Globus pallidus (tissue), 1 donor: ENCODE measurements around the gene APOBEC2.

Source experiments
- DNase-seq: peaks from one replicate; pipeline ENCODE4 v3.0.0-alpha.2; 2015; ENCODE audit warnings: low spot score

Gene APOBEC2

DNA sequence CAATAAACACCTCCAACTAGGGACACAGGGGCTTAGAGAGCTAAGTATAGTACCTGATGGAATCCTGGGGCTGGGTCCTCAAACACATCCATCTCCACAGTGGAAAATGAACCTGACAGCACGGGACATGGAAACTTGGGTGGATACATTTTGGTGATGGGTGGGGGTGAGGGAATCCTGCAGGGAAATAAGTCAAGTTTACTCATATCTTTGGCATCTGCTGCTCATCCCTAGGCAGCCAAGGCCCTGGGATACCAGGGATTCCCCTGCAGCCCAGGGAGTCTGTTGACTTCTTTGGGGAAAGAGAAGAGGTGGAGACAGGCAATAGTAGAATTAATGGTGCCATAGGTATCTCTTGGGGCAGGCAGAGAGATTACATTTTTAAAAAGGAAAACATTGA lies 6.6 kb downstream of the APOBEC2 start:
- no peak for DNase-seq

DNA sequence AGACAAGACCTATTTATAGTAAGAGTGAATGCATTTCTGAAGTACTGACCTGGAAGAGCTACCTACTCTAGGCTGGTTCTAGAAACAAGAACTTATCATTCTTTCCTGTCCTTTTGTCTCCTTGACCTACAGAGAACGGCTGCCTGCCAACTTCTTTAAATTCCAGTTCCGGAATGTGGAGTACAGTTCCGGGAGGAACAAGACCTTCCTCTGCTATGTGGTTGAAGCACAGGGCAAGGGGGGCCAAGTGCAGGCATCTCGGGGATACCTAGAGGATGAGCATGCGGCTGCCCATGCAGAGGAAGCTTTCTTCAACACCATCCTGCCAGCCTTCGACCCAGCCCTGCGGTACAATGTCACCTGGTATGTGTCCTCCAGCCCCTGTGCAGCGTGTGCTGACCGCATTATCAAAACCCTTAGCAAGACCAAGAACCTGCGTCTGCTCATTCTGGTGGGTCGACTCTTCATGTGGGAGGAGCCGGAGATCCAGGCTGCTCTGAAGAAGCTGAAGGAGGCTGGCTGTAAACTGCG lies 8.3 kb downstream of the APOBEC2 start:
- DNase-seq = no peak

DNA sequence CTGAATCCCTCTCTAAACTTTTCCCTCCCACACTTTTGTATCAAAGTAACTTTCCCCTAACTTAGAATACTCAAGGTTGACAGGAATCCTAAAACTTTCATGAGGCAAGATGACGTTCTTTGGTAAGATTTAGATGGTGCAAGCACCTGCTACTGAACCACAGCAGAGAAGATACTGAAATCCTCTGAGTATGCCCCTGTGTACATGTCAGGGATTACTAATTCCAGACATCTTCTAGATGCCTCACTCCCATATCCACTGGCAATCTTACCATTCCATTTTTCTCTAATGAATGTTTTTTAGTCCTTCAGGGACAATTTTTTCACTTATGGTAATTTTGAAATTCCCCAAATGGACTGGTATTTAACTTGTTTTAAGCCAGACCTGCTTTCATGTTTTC lies 9.1 kb downstream of the APOBEC2 start:
- no peak for DNase-seq

- DNase-seq = no peak
Measured at GRCh38 chr6:41063884-41064285, 10.9 kb downstream of the APOBEC2 start.

- DNase-seq = no peak
Measured at GRCh38 chr6:41064841-41065240, 11.8 kb downstream of the APOBEC2 start.

- DNase-seq = no peak
Measured at GRCh38 chr6:41065550-41066026, 12.6 kb downstream of the APOBEC2 start.

- DNase-seq = peak; percentile 75
Measured at GRCh38 chr6:41066867-41067304, 13.9 kb downstream of the APOBEC2 start.

GRCh38 chr6:41071501-41071922 lies 18.5 kb downstream of the APOBEC2 start:
- no peak for DNase-seq

- peak; percentile 99 for DNase-seq
Measured at GRCh38 chr6:41071923-41072835, 19.2 kb downstream of the APOBEC2 start, which contains the start of gene OARD1. OARD1 (minus strand) TSS chr6:41072356; CDS start chr6:41071634, 722 bp downstream.

- DNase-seq = no peak
Measured at GRCh38 chr6:41072836-41073202, 19.8 kb downstream of the APOBEC2 start, which contains the start of gene NFYA. NFYA (plus strand) TSS chr6:41072974; CDS start chr6:41079090, 6,116 bp downstream.

- peak; percentile 69 for DNase-seq
Measured at GRCh38 chr6:41073203-41073967, 20.4 kb downstream of the APOBEC2 start.

- DNase-seq = peak; percentile 14
Measured at GRCh38 chr6:41073968-41074691, 21.1 kb downstream of the APOBEC2 start.

DNA sequence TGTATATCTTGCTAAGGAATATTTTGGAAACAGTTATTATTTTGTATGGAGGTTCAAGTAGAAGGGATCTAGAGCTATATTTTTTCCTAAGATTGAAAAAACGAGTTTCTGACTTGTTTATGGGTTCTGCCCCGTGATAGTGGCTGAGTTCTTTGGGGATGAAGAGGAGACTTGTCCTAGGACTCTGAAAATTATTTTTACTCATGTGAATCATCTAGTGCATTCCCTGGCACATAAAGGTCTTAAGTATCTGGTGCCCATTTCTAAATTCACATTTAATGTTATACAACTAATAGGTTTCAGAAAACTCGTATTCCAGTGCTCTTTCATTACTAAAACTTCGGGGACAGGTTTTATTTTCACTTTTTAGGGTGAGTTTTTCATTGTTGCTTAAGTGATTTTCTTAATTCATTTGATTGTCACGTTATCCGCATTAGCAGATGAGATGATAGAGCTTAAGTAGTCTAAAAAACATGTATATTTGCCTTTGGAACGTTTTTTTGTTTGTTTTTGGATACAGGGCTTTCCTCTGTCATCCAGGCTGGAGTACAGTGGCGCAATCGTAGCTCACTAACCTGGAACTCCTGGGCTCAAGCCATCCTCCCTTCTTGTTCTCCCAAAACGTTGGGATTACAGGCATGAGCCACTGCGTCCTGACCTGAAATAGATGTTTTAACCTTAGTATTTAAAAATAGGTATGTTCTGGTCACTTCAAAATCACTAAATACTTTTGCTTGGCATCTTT lies 21.9 kb downstream of the APOBEC2 start:
- DNase-seq = no peak

DNA sequence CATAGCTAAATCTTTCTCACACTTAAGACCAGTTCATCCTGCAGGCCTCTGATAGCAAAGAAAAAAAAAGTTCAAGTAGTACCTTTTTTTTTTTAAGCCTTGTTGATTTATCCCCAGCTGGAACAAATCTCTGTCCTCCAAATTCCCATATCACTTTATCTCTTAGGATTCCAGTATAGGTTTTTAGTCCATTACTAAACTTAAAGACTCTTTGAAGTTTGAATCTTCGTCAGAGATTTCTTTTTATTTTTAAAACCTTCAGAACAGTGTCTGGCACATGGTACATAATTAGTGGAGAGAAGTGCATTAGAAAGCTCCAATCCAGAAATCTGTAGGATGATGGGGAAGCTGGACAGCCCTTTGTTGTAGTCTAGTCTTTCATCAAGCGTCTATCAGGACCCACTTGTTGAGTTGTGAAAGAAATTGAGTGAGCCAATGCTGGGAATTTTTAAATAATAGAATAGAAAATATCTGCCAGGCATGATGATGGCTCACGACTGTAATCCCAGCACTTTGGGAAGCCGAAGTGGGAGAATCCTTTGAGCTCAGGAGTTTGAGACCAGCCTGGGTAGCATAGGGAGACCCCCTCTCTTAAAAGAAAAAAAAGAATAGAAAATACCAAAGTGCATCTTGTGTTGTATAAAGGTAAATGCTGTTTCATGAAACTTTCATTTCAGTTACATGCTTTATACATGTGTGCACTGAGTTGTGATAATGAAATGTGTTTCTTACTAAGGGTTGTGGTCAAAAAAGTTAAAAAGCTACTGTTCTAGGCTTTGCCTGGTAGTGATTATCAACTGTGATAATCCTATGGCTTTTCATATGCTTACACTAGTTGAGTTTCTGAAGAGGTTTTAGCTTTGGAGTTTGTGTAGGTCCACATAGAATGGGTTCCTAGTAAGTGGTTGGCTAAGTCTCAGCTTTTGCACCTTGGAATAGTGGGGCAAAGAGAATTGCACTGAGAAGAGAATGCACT lies 22.9 kb downstream of the APOBEC2 start:
- DNase-seq = no peak

DNA sequence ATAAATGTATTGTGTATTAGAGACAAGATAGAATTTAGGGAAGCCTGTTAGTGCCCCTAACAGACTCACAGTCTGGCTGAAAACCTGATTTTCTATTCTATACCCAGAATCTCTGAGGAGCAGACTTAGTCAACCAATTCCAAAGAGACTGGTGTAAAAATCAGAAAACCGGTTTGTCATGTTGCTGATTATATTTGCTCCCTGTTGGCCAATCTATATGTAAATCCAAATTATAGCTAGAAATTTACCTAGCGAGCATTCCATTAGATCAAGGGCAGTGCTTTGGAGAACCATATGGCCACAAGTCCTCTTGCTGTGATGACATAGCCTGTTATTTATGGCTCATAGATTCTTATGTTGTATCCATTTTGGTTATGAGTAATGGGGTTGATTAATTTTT lies 24.5 kb downstream of the APOBEC2 start:
- DNase-seq = no peak

DNA sequence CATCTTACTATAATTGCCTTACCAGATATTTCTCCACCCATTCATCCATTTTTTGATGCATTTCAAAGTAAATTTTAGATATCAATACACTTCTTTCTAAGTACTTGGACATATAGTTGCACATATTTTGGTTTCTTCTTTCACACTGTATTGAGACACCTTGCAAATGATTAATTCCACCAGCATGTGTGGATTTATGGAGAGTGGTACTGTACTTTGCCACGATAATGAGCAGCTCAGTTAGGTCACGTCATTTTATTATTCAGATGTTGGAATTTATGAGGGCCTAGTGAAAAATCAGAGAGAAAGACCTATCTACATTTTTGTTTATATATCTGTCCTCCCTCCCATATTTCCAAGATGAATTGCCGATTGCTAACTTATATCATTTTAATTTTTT lies 25.1 kb downstream of the APOBEC2 start:
- no peak for DNase-seq

GRCh38 chr6:41079080-41079479 lies 26.1 kb downstream of the APOBEC2 start:
- no peak for DNase-seq

DNA sequence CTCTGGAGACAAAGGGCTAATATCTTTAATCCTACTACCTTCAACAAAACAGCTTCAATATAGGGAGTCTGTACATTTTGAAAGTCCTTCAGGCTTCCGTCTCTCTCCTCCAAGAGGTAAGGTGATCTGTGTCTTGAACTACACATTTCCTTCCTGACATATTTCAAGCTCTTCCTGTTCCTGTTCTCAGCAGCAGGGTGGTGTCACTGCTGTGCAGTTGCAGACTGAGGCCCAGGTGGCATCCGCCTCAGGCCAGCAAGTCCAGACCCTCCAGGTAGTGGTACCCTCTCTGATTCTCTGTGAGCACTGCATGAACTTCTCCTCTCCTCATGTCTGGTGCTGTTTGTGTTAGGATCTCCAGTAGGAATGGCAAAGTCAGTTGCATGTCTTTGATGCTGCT lies 27.6 kb downstream of the APOBEC2 start:
- DNase-seq = no peak

DNA sequence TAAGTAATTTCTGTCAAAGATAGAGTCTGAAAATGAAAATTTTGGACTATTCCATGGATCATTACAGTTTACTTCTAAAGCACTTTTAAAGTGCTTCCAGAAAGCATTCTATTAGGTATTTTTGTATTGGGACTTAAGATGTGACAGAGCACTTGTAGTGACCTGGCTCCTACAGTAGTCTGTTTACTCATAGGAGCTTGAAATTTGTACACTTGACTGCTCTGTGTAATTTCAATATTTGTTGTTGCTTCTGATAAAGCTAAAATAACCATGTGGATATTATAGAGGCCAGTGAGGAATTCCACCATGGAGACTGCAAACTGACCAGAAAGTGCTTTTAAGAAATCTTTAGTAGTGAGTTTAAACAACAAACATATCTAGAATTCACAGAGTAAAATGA lies 30.1 kb downstream of the APOBEC2 start:
- DNase-seq = no peak

- no peak for DNase-seq
Measured at GRCh38 chr6:41085182-41085581, 32.2 kb downstream of the APOBEC2 start.
